HTR-8/SVneo (cell line): ENCODE measurements around the gene PITPNC1.
A peak's percentile ranks its signal among the peaks of the same experiment; 100 is the strongest.
"Not testable (repeated sequence)": the region's sequence is repeated elsewhere in the genome, so short reads cannot be mapped to it uniquely, and the experiment has no call there.

Experiments used
- DNase-seq: peaks from one replicate; pipeline ENCODE4 v3.0.0; 2011; ENCODE audit warnings: low spot score, mixed read lengths; ENCODE audit not compliant: insufficient read length
- FAIRE-seq: peaks from 2 replicates; lab custom pipeline; 2011; peaks lifted over from hg19 to GRCh38; lab: Jason Lieb, UNC

The PITPNC1 gene

DNA sequence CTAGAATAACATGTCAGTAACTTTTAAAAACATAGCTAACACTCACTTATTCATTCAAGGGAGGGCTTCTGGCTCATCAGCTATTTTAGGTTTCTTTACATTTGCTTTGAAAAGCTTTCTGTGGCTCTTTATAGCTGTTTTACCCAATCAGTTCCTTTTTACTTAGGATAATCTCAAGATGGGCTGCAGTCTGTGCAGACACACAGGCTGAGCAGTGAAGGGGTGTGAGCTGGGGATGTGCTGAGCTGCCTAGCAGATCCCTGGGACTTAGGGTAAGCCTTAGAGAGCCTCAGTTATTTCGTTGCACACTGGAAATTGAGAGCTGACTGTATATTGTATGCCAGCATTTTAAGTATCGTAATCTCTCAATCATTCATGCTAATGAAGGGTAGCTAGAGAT lies 310.4 kb downstream of the PITPNC1 start:
- DNase-seq (no peak), FAIRE-seq (no peak)

DNA sequence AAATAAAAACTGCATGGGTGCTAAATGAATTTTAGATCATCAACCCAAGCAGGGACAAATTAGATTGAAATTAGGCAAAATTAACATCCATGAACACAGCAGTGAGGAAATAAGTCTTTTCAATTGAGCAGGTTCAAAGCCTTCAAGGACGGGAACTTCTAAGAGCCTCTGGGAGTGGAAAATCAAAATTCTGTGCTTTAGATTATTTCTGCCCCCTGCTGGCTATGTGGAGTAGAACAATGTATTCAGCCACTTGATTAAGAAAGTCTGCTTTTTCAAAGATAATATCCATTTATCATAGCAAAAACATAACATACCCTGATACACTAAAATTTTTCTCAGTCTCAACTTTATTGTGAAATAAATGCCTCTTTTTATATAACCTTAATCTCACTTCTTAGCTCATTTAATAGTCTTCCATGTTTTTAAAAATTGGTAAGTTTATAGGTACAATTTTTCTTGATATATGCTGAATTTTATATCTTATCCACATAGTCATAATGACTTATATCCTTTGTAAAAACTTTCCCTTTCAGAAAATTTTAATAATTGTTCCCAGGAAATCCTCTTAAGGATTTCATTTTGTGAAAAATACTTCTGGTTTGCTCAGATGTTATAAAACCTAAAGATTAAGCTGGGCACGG lies 312.6 kb downstream of the PITPNC1 start:
- FAIRE-seq, result no peak
- peak; percentile 86 for DNase-seq

GRCh38 chr17:67693811-67694210 lies 316.7 kb downstream of the PITPNC1 start:
- FAIRE-seq, result no peak
- DNase-seq, result no peak

GRCh38 chr17:67696347-67696746 lies 319.3 kb downstream of the PITPNC1 start:
- no peak for FAIRE-seq
- DNase-seq, result no peak

- FAIRE-seq (peak; percentile 73), DNase-seq (no peak)
Observed at GRCh38 chr17:67696853-67697498, 319.9 kb downstream of the PITPNC1 start.

GRCh38 chr17:67700037-67700724 lies 323.1 kb downstream of the PITPNC1 start:
- no peak for DNase-seq
- FAIRE-seq, result no peak

DNA sequence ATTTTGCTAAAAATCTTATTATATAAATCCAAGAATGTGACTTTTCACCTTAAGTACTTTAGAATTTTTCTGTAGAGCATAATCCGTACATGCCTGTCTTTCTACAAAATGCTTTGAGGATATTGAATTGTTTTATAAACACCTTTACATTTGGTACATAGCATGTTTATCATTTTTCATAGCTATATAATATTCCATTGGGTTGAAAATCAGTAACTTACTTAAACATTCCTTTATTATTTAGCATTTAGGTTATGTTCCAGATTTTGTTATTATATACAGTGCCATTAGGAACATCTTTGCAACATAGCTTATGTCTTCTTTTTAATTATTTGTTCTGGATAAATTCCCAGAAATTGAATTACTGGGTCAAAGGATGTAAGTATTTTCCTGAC lies 323.6 kb downstream of the PITPNC1 start:
- no peak for DNase-seq
- no peak for FAIRE-seq

GRCh38 chr17:67702861-67703260 lies 325.8 kb downstream of the PITPNC1 start:
- not testable (repeated sequence) for DNase-seq, FAIRE-seq

DNA sequence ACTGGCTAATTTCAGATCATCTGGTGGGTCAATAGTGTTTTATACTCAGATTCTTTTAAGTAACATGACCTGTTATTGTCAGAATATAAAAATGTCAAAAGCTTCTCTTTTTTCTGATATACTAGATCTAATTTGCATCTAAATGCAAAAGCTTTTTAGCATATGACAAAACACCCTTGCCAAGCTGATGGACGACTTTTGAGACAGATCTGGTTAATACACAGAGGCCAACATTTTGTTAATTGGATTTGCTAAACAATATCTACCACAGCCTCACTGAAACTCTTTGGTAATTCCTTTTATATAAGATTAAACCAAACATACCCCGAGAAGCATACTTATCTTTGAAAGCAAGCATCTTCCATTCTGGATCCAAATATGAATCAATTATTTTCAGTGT lies 330.4 kb downstream of the PITPNC1 start:
- FAIRE-seq (no peak), DNase-seq (no peak)

GRCh38 chr17:67708378-67708777 lies 331.3 kb downstream of the PITPNC1 start:
- no peak for DNase-seq
- no peak for FAIRE-seq

DNA sequence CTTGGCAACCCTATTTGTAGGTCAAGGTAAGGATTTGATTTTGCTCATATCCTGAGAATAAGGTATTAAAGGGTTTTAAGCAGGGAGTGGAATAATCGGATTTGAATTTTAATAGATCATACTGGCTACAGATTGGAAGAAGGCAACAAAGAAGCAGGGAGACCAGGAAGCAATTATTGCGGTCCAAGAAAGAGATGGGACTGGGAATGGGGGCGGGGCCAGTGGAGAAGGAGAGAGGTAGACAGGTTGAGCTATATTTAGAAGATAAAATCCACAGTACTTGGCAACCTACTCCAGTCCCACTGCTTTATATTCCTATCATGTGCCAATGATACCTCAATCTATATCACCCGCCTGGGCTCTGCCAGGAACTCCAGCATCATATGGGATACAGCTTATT lies 334.8 kb downstream of the PITPNC1 start:
- FAIRE-seq, result no peak
- DNase-seq, result no peak

DNA sequence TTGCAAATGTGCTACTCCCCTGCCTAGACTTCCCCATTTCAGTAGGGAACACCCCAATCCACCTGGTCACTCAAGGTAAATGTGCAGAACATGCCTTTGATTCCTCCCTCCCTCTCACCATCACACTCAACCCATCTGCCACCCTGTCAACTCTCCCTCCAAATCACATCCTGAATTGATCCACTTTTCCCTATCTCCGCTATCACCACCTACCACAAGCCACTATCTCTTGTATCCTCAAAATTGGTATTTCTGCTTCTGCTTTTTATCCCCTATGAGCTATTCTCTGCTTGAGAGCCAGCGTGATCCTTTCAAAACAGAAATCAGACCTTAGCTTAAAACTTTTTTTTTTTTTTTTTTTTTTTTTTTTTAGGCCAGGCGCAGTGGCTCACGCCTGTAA lies 335.3 kb downstream of the PITPNC1 start:
- FAIRE-seq (no peak), DNase-seq (no peak)

DNA sequence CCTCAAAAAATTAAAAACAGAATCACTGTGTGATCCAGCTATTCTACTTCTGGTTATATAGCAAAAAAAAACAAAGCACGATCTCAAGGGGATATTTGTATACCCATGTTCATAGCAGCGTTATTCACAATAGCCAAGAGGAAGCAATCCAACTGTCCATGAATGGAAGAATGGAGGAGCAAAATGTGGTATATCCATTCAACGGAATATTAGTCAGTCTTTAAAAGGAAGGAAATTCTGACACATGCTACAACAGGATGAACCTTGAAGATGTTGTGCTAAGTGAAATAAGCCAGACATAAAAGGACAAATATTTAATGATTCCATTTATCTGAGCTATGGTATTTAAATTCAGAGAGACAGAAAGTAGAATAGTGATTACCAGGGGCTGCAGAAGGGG lies 336.1 kb downstream of the PITPNC1 start:
- no peak for FAIRE-seq
- no peak for DNase-seq

DNA sequence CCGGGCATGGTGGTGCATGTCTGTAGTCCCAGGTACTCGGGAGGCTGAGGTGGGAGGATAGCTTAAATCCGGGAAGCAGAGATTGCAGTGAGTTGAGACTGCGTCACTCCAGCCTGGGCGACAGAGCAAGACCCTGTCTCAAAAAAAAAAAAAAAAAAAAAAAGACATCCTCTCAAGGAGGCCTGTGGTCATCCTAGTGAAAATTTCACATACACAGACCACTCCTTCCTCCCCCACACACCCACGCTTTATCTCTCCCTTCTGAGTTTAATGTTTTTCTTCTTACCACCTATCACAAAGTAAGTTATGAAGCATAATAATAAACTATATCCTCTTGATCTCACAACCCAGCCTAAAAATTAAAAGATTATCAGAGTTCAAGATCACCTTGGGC lies 339.3 kb downstream of the PITPNC1 start:
- DNase-seq (no peak), FAIRE-seq (no peak)

- peak; percentile 26 for DNase-seq
- FAIRE-seq, result no peak
Observed at GRCh38 chr17:67717192-67717623, 340.1 kb downstream of the PITPNC1 start.

GRCh38 chr17:67717624-67718324 lies 340.7 kb downstream of the PITPNC1 start, which contains the start of gene NOL11:
TSS of gene NOL11 (plus strand) at chr17:67717936. CDS start at chr17:67717948, 12 bp downstream.
- peak; percentile 98 for DNase-seq
- peak; percentile 98 for FAIRE-seq

DNA sequence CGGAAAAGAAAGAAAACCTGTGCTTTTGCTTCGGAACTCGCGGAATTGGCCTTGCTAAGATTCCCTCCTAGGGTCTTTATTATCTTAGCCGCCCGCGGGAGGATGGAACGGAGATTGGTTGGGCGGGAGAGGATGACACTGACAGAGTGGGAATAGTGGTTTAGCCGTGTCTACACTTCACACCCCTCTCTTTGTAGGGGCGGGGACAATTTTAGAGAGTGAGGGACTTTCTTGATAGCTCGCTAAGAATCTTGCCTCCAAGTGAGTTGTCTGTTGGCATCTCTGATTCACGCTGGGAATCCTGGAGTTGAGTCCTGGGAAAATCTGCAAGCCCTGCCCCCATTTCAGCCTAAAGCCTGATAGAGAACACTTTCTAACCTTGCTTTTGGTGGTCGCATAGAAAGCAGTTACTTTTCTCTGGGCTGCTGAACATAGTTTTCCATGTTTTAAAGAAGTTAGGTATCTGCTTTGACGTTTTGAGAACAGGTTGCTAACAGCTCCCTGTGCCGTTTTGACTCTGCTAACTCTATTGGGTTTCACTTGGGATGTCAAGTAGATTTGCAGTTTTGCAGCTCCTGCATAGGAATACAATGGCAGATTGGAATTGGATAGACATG lies 341.4 kb downstream of the PITPNC1 start:
- peak; percentile 46 for DNase-seq
- no peak for FAIRE-seq

GRCh38 chr17:67725373-67725791 lies 348.3 kb downstream of the PITPNC1 start:
- DNase-seq (no peak), FAIRE-seq (no peak)

DNA sequence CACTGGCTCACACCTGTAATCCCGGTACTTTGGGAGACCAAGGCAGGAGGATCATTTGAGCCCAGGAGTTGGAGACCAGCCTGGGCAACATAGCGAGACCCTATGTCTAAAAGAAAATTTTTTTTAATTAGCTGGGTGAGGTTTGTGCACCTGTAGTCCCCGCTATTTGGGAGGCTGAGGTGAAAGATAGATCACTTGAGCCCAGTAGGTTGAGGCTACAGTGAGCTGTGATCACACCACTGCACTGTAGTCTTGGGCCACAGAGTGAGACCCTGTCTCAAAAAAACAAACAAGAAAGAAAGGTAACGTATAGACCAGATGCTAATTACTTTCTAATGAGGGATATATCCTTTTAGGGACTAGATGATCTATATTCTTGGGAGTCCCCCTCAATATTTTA lies 348.7 kb downstream of the PITPNC1 start:
- DNase-seq, result no peak
- FAIRE-seq, result no peak
